Lung (tissue), 12 donors: Measurements from ENCODE around the gene LRRC75A. TPM values are rescaled to one million over a fixed set of nuclear protein-coding genes. Genes with fewer than 3 reads are reported as not detected.

Experiments used
- ATAC-seq: fragments of 200-7000 bp; cut with Tn5 transposase; one replicate; pipeline ENCODE4 v1.9.1; 2020; ENCODE audit warnings: moderate number of reproducible peaks; ENCODE audit not compliant: insufficient read depth, low FRiP score
- DNase-seq, 3 donors: peaks; one replicate each; pipeline ENCODE4 v3.0.0-alpha.2; 2013 to 2017
- H3K27ac ChIP-seq, 2 donors: one replicate each; pipeline ENCODE4 v1.5.1; 2013; ENCODE audit warnings: mild to moderate bottlenecking in 2 of 2, moderate library complexity in 2 of 2, control low read depth in 1 of 2, inconsistent platforms in 1 of 2, low read depth in 1 of 2, low read length in 1 of 2
- H3K27me3 ChIP-seq, 3 donors: one replicate each; pipeline ENCODE4 v1.5.1; 2013; ENCODE audit warnings: low read length in 2 of 3; ENCODE audit not compliant: control insufficient read depth in 3 of 3, insufficient read depth in 3 of 3
- H3K36me3 ChIP-seq, 4 donors: one replicate each; pipeline ENCODE4 v1.5.1; 2013; ENCODE audit warnings: low read length in 4 of 4, mild to moderate bottlenecking in 1 of 4, moderate library complexity in 1 of 4; ENCODE audit not compliant: control insufficient read depth in 4 of 4, insufficient read depth in 4 of 4
- H3K4me1 ChIP-seq, 5 donors: one replicate each; pipeline ENCODE4 v1.5.1; 2013; ENCODE audit warnings: low read length in 5 of 5, mild to moderate bottlenecking in 2 of 5, moderate library complexity in 1 of 5; ENCODE audit not compliant: control insufficient read depth in 5 of 5, insufficient read depth in 5 of 5
- H3K4me3 ChIP-seq: one replicate; pipeline ENCODE4 v1.5.1; 2013; ENCODE audit warnings: mild to moderate bottlenecking, control low read depth, moderate library complexity
- H3K9ac ChIP-seq, 2 donors: one replicate each; pipeline ENCODE4 v1.5.1; 2013; ENCODE audit warnings: low read length in 2 of 2, control low read depth in 1 of 2; ENCODE audit not compliant: insufficient read depth in 1 of 2
- H3K9me3 ChIP-seq, 4 donors: one replicate each; pipeline ENCODE4 v1.5.1; 2013; ENCODE audit warnings: low read length in 3 of 4, mild to moderate bottlenecking in 1 of 4, moderate library complexity in 1 of 4; ENCODE audit not compliant: control insufficient read depth in 4 of 4, insufficient read depth in 3 of 4
- CTCF ChIP-seq: IDR thresholded peaks from 2 replicates; pipeline ENCODE4 v1.5.1; 2012; ENCODE audit warnings: mild to moderate bottlenecking; ENCODE audit errors: control extremely low read depth, extremely low read depth
- WGBS, 2 donors: extraction: QIAGEN DNeasy Blood & Tissue Kit; methylation state at CpG; one replicate each; pipeline ENCODE4 v1.1.7; 2013; 5-methylcytosine and 5-hydroxymethylcytosine counted together
- polyA plus RNA-seq, 2 donors: library from polyadenylated mRNA; stranded (reverse); fragments of 200-250 nt; gene quantifications; one replicate each; pipeline ENCODE4 v1.2.1, GENCODE V29; 2013
- total RNA-seq, 2 donors: library from RNA; depleted of rRNA in 1 of 2; stranded (reverse); fragments of >200 nt in 1 of 2; gene quantifications; one replicate each; pipeline ENCODE4 v1.2.1, GENCODE V29; 2014 to 2021
- donor health status: control.
- donor health status: control.
- donor health status: Bipolar disorder and iron deficiency.
- donor health status: healthy.
- donor health status: DM: yes; HTN: yes; CAD: no.

The LRRC75A gene
- total and polyA plus RNA-seq, 4 donors, result 0.68 to 3.4 (median 2.4) TPM

GRCh38 chr17:16459271-16459670 lies 32.7 kb downstream of the LRRC75A start:
- DNase-seq, result no peak
- Histone ChIP-seq H3K27ac (no peak overlapping the region), H3K36me3 (peaks cover 0 to 8% (median under 1%) of the 10 kb centered on the region in 4 donors), H3K9me3 (no peaks in the 10 kb centered on the region), H3K4me1 (peaks cover 0 to 9% (median 4%) of the 10 kb centered on the region in 5 donors), H3K27me3 (no peaks in the 10 kb centered on the region), H3K4me3 (no peak overlapping the region), H3K9ac (no peak overlapping the region)
- no peak for ATAC-seq
- TF ChIP-seq CTCF, result no peak
- WGBS, 2 donors, result 82 to 88% methylated on average over 11 of the region's 11 CpGs

GRCh38 chr17:16456742-16457316 lies 35.2 kb downstream of the LRRC75A start:
- no peak for TF ChIP-seq CTCF
- no peak overlapping the region for H3K27ac ChIP-seq
- H3K36me3 ChIP-seq, result peaks cover 0 to 8% (median 0%) of the 10 kb centered on the region in 4 donors
- H3K9me3 ChIP-seq, result no peaks in the 10 kb centered on the region
- 93 to 95% methylated on average over 9 of the region's 9 CpGs for WGBS, 2 donors
- ATAC-seq (no peak), DNase-seq (no peak)
- H3K4me3 ChIP-seq, result no peak overlapping the region
- no peaks in the 10 kb centered on the region for H3K27me3 ChIP-seq
- no peaks in the 10 kb centered on the region for H3K4me1 ChIP-seq
- H3K9ac ChIP-seq, result no peak overlapping the region

- H3K9me3 ChIP-seq, result no peaks in the 10 kb centered on the region
- TF ChIP-seq CTCF, result no peak
- DNase-seq, result no peak
- no peak overlapping the region for H3K4me3 ChIP-seq
- no peak overlapping the region for H3K27ac ChIP-seq
- no peaks in the 10 kb centered on the region for H3K4me1 ChIP-seq
- peaks cover 0 to 8% (median 0%) of the 10 kb centered on the region in 4 donors for H3K36me3 ChIP-seq
- H3K27me3 ChIP-seq, result no peaks in the 10 kb centered on the region
- H3K9ac ChIP-seq, result no peak overlapping the region
- 78 to 85% methylated on average over 5 of the region's 5 CpGs for WGBS, 2 donors
- ATAC-seq, result no peak
These were observed 35.8 kb downstream of the LRRC75A start for GRCh38 chr17:16455997-16456741.
